DOHH2 (cell line): ENCODE measurements around the gene ASRGL1.

Source experiments
- H3F3A ChIP-seq: fragments of 200-600 bp; sonication (generic), shearing (Covaris generic); 2 replicates; pipeline ENCODE4 v1.6.0; 2016; ENCODE audit warnings: antibody characterized with exemption, mild to moderate bottlenecking; ENCODE audit not compliant: control insufficient read depth, insufficient read depth
- H3K27ac ChIP-seq: fragments of 200-600 bp; sonication (generic); 2 replicates; pipeline ENCODE4 v1.5.1; 2014; ENCODE audit warnings: low read depth, mild to moderate bottlenecking, low read length, moderate library complexity
- H3K27me3 ChIP-seq: fragments of 200-600 bp; sonication (generic); 2 replicates; pipeline ENCODE4 v1.6.1; 2014; ENCODE audit warnings: mild to moderate bottlenecking, low read length, mixed read lengths; ENCODE audit not compliant: control insufficient read depth
- H3K36me3 ChIP-seq: fragments of 200-600 bp; sonication (generic); 2 replicates; pipeline ENCODE4 v1.6.1; 2014; ENCODE audit warnings: mild to moderate bottlenecking, low read length, moderate library complexity, mixed read lengths; ENCODE audit not compliant: control insufficient read depth
- H3K4me1 ChIP-seq: fragments of 200-600 bp; sonication (generic); 2 replicates; pipeline ENCODE4 v1.6.1; 2014; ENCODE audit warnings: mild to moderate bottlenecking, low read length, mixed read lengths; ENCODE audit not compliant: control insufficient read depth
- H3K4me2 ChIP-seq: fragments of 200-600 bp; sonication (generic); 2 replicates; pipeline ENCODE4 v1.6.0; 2014; ENCODE audit warnings: mild to moderate bottlenecking, low read length, moderate library complexity
- H3K4me3 ChIP-seq: fragments of 200-600 bp; sonication (generic); 2 replicates; pipeline ENCODE4 v1.5.1; 2014; ENCODE audit warnings: mild to moderate bottlenecking, low read length, mixed read lengths
- H3K79me2 ChIP-seq: fragments of 200-600 bp; sonication (generic); 2 replicates; pipeline ENCODE4 v1.6.1; 2014; ENCODE audit warnings: mild to moderate bottlenecking, low read length, mixed read lengths; ENCODE audit not compliant: control insufficient read depth
- H3K9me2 ChIP-seq: fragments of 200-600 bp; sonication (generic); replicated peaks from 2 replicates; pipeline ENCODE4 v1.6.1; 2014; ENCODE audit warnings: mild to moderate bottlenecking, low read length, mixed read lengths; ENCODE audit not compliant: control insufficient read depth
- H3K9me3 ChIP-seq: fragments of 200-600 bp; sonication (generic); 2 replicates; pipeline ENCODE4 v1.6.1; 2014; ENCODE audit warnings: antibody characterized with exemption, low read length, mixed read lengths; ENCODE audit not compliant: control insufficient read depth, insufficient read depth
- H4K20me1 ChIP-seq: fragments of 200-600 bp; sonication (generic); 2 replicates; pipeline ENCODE4 v1.6.0; 2014; ENCODE audit warnings: low read depth, mild to moderate bottlenecking, antibody characterized with exemption, low read length, moderate library complexity; ENCODE audit not compliant: control insufficient read depth, insufficient read depth
- CTCF ChIP-seq: fragments of 200-600 bp; sonication (generic); IDR thresholded peaks from one replicate; pipeline ENCODE4 v1.5.1; 2014; ENCODE audit warnings: antibody characterized with exemption, mild to moderate bottlenecking, low read depth, low read length; ENCODE audit not compliant: poor library complexity, severe bottlenecking
- EZH2phosphoT487 ChIP-seq: fragments of 200-600 bp; sonication (generic); IDR thresholded peaks from 2 replicates; pipeline ENCODE4 v1.6.1; 2017; ENCODE audit warnings: borderline replicate concordance, mild to moderate bottlenecking, antibody characterized with exemption, low read length, moderate library complexity, mixed read lengths

ASRGL1 gene

GRCh38 chr11:62439785-62440602 lies 102.7 kb downstream of the ASRGL1 start:
- no peak overlapping the region for H3K4me2 ChIP-seq

More at GRCh38 chr11:62439785-62440602, 102.7 kb downstream of the ASRGL1 start:
- Histone ChIP-seq H3K9me2 (no peaks in the 10 kb centered on the region), H3F3A (no peaks in the 10 kb centered on the region), H3K79me2 (no peaks in the 10 kb centered on the region), H3K4me3 (no peak overlapping the region), H3K9me3 (no peaks in the 10 kb centered on the region), H3K4me1 (no peaks in the 10 kb centered on the region), H3K36me3 (no peaks in the 10 kb centered on the region), H3K27me3 (peaks cover 15% of the 10 kb centered on the region), H4K20me1 (no peaks in the 10 kb centered on the region), H3K27ac (no peak overlapping the region)
- TF ChIP-seq CTCF (no peak), EZH2phosphoT487 (no peak)
